ENCODE measurements around the gene CYP3A7. TPM values are rescaled to one million over a fixed set of nuclear protein-coding genes. Genes with fewer than 3 reads are reported as not detected.
"Not testable (repeated sequence)": the region's sequence is repeated elsewhere in the genome, so short reads cannot be mapped to it uniquely, and the experiment has no call there.

CYP3A7 gene
- not detected in 2 replicates for total RNA-seq

DNA sequence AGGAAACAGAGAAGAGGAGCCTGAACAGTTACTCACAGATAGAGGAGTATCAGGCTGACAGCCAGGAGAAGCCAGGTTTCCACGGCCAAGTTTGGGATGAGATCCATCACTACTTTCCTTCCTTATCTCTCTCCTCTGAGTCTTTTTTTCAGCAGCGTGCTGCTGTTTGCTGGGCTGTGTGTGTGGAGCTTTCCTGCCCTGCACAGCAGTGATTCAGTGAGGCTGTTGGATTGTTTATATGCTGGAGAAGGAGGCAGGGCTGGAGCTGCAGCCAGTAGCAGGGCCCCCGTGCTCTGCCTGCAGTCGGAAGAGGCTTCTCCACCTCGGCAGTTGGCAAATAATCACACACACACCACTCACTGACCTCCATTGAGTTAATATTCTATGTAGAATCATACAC, at the start of gene CYP3A7:
Gene CYP3A7, minus strand, starts transcription at position 210 of the 400 bp plus-strand sequence. Its CDS starts 103 bp downstream, at position 107.
- no peak for DNase-seq (ENCODE audit: low read depth)
- H3K4me3 ChIP-seq (ENCODE audit: low read depth, low read length): no peak within 1 kb of the TSS
- TF ChIP-seq, protein P1, sequence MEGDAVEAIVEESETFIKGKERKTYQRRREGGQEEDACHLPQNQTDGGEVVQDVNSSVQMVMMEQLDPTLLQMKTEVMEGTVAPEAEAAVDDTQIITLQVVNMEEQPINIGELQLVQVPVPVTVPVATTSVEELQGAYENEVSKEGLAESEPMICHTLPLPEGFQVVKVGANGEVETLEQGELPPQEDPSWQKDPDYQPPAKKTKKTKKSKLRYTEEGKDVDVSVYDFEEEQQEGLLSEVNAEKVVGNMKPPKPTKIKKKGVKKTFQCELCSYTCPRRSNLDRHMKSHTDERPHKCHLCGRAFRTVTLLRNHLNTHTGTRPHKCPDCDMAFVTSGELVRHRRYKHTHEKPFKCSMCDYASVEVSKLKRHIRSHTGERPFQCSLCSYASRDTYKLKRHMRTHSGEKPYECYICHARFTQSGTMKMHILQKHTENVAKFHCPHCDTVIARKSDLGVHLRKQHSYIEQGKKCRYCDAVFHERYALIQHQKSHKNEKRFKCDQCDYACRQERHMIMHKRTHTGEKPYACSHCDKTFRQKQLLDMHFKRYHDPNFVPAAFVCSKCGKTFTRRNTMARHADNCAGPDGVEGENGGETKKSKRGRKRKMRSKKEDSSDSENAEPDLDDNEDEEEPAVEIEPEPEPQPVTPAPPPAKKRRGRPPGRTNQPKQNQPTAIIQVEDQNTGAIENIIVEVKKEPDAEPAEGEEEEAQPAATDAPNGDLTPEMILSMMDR (IDR thresholded peaks at IDR 0.05; ENCODE audit: insufficient read depth, low read depth, low read length): no peak

- H3K4me3 ChIP-seq (ENCODE audit: low read depth, low read length): no peak within 1 kb of the TSS
- DNase-seq (ENCODE audit: low read depth): no peak
- TF ChIP-seq, protein P1 (IDR thresholded peaks at IDR 0.05; ENCODE audit: insufficient read depth, low read depth, low read length): no peak
Measured at GRCh38 chr7:99784007-99784406, 49.0 kb upstream of the CYP3A7 start, which contains the start of gene CYP3A4. Gene CYP3A4, minus strand, starts transcription at chr7:99784184. Its CDS starts 103 bp downstream, at chr7:99784081.

DNA sequence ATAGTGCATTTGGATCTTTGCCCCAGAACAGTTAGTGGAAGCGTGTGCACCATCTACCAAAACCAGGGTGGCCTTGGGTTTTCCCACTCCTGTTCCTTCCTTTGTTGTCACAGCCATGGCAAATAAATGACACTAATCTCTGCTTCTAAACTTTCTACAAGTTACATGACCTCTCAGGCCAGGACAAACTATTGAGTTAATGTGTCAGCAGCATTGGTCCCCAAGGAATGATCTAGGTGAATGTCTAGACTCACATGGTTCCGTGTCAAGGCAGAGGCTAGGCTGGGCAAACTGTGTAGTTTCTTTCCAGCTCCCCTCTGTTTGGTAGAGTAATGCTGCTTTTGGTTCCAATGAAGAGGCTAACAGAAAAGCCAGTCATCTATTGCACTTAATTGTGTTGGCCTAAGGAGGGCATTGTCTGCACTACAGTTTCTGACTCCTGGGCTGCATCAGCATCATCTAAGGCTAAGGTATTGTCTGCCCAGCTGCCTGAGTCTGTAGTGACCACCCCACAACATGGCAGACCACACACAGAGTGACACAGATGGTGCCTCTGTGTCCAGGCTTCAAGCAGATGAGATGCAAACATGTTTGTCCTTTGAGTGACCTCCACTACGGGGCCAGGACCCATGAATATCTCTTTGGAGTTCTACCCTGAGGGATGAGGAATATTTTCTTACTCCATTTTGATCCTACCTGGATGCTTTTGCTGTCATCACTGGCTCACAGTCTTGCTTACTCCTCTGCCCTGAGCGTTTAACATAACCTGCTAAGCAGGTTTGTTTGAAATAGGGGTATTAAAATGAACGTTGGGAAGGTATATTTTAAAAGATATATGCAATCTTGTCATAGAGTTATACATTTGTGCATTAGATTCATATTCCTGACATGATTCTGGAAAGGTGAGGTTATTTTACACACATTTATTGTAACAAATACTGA, 47.3 kb upstream of the CYP3A7 start:
- no peak for DNase-seq (ENCODE audit: low read depth)
- TF ChIP-seq, protein P1 (IDR thresholded peaks at IDR 0.05; ENCODE audit: insufficient read depth, low read depth, low read length): no peak
- H3K4me3 ChIP-seq (ENCODE audit: low read depth, low read length): no peak overlapping the region

DNA sequence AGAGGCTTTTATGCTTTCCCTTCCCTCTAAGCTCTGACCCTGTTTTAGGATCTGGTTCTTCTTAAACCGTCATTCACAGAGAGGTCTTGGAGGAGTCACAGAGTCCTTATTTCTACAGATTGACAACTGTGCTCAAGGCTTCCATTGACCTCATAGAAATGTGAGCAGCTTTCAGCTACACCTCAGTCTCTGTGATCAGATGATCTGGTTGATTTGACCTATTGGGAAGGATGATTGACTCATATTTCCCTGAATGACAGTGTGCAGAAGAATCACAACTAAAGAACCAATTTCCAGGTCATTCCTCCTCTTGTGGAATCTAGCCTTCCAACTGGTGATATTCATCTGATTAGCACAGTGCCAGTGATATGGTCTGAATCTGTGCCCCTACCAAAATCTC, 45.6 kb upstream of the CYP3A7 start:
- DNase-seq (ENCODE audit: low read depth): no peak
- TF ChIP-seq, protein P1 (IDR thresholded peaks at IDR 0.05; ENCODE audit: insufficient read depth, low read depth, low read length): no peak
- no peak overlapping the region for H3K4me3 ChIP-seq (ENCODE audit: low read depth, low read length)

GRCh38 chr7:99779949-99780348, 45.0 kb upstream of the CYP3A7 start:
- no peak overlapping the region for H3K4me3 ChIP-seq (ENCODE audit: low read depth, low read length)
- no peak for DNase-seq (ENCODE audit: low read depth)
- TF ChIP-seq, protein P1 (IDR thresholded peaks at IDR 0.05; ENCODE audit: insufficient read depth, low read depth, low read length): no peak

GRCh38 chr7:99778880-99779279, 43.9 kb upstream of the CYP3A7 start:
- TF ChIP-seq, protein P1 (IDR thresholded peaks at IDR 0.05; ENCODE audit: insufficient read depth, low read depth, low read length): no peak
- H3K4me3 ChIP-seq (ENCODE audit: low read depth, low read length): no peak overlapping the region
- no peak for DNase-seq (ENCODE audit: low read depth)

- not testable (repeated sequence) for H3K4me3 ChIP-seq (ENCODE audit: low read depth, low read length); DNase-seq (ENCODE audit: low read depth)
Measured at GRCh38 chr7:99773395-99773794, 38.4 kb upstream of the CYP3A7 start.

Data from fibroblast of villous mesenchyme (primary cell).